ENCODE measurements around the gene MRPL17.
"Not testable (repeated sequence)": the region's sequence is repeated elsewhere in the genome, so short reads cannot be mapped to it uniquely, and the experiment has no call there.

Gene MRPL17

GRCh38 chr11:6682936-6683861 is at the start of gene MRPL17:
Gene MRPL17, minus strand, starts transcription at chr11:6683340. Its CDS starts 44 bp downstream, at chr11:6683296.
- DNase-seq, result peak; percentile 78

DNA sequence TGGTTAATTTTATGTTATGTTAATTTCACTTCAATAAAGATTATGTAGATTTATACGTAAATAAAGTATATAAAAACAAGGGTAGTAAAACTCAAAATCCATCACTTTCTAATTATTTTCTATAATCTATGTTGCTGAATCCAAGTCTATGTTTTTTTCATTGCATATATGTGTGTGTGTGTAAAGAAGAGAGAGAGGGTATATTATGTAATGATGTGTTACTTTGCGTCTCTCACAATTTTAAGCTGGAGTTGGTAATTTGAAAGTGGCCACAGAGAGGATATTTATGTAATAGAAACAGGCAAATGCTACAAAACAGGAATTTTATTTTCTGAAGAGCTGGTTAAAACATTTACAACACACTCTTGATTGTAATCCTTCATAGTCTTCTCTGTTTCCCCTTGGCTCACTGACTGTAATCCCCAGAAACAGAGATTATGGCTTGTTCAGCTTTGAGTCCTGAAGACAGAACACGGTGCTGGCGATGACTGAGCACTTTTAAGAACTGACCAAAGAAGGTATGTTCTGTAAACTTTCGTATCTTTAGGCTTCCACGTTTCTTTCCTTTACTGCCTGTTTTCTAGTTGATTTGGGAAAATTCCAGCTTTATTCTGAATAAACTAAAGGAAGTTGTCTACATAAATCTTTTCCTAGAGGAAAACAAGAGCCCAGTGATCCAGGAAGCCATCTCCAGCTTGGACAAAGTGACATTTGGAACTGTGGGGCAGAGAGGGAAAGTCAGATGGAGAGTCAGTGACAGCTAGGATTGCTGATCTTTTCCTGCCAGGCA is 45.0 kb upstream of the MRPL17 start:
- no peak for DNase-seq

DNA sequence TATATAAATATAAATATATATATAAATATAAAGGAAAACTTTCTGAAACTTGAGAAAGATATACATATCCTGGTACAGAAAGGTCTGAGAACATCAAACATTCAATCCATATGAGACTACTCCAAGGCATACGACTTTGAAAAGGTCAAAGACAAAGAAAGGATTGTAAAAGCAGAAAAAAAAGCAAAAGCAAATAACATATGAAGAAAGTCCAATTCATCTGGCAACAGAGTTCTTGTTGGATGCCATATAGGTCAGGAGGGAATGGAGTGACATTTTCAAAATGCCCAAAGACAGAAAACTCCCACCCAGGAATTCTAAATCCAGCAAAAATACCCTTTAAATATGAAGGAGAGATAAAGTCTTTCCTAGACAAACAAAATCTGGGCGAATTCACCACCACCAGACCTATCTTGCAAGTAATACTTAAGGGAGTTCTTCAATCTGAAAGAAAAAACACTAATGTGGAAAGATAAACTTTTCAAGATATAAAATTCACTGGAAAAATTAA is 42.3 kb upstream of the MRPL17 start:
- no peak for DNase-seq

DNA sequence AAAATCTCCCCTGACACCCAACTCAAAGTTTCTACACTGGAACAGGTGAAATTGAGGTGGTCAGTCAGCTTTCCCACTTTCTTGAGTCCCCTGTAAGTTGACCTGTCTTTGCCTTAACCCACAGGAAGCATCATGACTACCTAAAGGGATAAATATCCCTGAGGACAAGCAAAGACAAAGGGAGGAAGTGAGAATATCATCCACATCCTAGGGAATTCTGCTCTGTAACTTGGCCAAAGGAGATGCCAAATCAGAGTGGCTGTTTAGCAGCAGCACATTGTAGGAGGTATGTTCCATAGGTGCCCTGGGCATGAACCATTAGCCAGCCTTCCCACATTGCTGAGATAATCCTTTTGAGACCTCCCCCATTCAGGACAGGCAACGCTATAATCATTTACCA is 40.9 kb upstream of the MRPL17 start:
- no peak for DNase-seq

DNA sequence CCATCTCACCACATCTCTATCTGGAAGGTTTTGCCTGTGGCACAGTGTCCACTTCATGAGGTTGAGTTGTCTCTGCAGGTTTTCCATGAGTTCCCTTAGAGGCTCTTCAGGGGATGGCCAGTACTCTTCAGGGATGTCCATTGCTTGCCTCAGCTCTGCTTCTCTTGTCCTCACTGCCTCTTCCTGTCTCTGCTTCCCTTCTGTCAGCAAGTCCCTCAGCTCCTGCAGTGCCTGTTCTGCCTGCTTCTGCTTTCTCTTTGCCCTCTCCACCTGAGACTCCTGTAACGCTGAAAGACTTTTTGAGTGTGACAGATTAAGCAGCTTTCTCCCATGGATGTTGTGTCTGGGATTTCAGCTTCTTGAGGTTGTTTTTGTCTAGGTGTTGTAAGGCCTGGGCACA is 38.2 kb upstream of the MRPL17 start:
- no peak for DNase-seq

- DNase-seq, result no peak
Measured at GRCh38 chr11:6719576-6719975, 36.4 kb upstream of the MRPL17 start.

DNA sequence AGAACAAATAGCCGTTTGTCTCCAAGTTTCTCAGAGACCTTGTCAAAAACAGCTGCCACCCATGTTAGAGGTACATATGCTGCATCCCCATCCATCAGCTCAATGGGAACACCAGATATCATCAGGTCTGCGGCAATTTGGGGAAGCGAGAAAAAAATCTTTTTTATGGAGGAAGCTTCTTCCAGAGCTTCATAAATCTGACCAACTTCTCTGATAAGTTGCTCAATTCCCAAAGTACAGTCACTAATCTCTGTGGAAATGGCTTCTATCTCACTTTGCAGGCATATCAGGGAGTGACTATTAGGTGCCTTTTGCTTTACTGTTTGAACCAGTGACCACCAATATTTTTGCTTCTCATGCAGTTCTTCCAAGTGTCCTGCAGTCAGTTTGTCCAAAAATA is 34.3 kb upstream of the MRPL17 start:
- no peak for DNase-seq

DNA sequence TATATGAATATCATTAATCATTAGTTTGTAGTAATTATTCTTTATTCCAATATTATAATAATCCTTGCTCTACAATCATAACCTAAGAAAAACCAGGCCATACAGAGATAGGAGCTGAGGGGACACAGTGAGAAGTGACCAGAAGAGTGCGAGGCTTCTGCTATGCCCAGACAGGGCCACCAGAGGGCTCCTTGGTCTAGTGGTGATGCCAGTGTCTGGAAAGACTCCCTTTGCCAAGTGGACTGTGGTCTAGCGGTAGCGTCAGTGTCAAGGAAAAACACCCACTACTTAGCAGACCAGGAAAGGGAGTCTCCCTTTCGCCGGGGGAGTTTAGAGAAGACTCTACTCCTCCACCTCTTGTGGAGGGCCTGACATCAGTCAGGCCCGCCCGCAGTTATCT is 28.4 kb upstream of the MRPL17 start:
- DNase-seq, result not testable (repeated sequence)

DNA sequence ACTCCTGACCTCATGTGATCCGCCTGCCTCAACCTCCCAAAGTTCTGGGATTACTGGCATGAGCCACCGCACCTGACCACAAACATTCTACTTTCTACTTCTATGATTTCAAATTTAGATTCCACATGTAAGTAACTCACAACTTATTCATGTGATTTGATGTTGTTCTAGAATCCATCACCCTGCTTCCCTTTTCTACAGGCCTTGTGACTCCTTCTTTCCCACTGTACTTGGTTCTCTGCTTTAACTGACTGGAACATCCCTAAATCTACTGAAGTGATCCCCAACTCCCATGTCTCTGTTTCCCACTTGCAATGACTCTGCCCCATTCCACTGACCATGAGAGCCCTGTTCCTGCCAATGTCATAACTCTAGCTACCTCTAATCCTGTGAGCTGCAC is 25.7 kb upstream of the MRPL17 start:
- DNase-seq, result no peak

- no peak for DNase-seq
Measured at GRCh38 chr11:6705905-6706535, 22.9 kb upstream of the MRPL17 start.

DNA sequence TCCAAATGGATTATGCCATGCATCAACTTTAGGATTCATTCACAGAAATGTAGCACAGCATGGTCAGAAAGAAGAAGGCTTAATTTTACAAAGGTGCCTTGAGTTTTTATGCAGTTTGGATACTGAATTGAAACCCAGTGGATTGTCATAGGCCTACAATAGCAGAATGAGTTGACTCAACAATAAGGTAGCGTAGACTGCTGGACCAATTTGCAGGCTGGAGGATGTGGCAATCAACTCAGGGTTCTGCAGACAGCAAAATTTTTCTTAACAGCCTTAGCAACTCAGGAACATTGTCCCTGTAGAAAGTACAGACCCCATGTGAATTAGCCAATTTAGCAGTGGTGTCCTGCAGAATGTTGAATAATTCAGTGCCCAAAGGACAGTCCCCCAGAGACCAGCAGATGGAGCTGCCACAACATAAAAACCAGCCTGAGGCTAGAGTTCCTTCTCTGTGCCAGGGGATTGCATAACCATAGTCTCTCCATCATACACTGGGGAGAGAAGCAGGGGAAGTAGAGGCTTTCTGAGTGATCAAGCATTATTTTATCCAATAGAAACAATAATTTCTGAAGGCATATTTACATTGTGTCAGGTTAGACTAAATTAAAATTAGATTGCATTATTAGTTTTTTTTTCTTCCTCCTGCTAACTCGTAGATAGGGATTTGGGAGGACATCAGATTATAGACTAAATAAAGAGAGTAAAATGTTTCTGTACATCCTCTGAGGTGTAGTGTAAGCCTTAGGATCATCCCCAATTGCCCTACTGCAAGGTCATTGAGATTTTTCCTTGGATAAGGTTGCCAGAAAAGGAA is 20.3 kb upstream of the MRPL17 start:
- no peak for DNase-seq

GRCh38 chr11:6701955-6702354 is 18.8 kb upstream of the MRPL17 start:
- DNase-seq, result not testable (repeated sequence)

- no peak for DNase-seq
Measured at GRCh38 chr11:6695377-6695776, 12.2 kb upstream of the MRPL17 start.

GRCh38 chr11:6694229-6694535 is 11.0 kb upstream of the MRPL17 start:
- no peak for DNase-seq

- DNase-seq, result no peak
Measured at GRCh38 chr11:6693342-6694228, 10.4 kb upstream of the MRPL17 start.

DNA sequence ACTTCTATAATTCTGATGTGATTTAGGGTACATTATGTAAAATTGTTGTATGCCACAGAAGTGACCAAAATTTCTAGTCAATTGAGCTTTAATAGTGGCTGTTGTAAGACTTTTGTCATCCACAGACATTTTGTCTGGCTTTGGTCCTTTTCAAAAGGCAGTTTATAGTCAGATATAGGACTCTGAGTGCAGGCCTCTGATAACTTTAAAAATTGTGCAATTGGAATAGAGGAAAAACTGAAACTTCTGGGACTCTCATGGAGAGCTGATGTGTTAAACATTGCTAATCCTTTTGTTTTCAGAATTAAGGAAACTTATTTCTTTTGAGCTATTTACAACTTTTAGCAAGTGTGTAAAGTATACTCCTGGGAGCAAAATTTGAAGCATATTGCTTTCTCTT is 9.0 kb upstream of the MRPL17 start:
- no peak for DNase-seq

DNA sequence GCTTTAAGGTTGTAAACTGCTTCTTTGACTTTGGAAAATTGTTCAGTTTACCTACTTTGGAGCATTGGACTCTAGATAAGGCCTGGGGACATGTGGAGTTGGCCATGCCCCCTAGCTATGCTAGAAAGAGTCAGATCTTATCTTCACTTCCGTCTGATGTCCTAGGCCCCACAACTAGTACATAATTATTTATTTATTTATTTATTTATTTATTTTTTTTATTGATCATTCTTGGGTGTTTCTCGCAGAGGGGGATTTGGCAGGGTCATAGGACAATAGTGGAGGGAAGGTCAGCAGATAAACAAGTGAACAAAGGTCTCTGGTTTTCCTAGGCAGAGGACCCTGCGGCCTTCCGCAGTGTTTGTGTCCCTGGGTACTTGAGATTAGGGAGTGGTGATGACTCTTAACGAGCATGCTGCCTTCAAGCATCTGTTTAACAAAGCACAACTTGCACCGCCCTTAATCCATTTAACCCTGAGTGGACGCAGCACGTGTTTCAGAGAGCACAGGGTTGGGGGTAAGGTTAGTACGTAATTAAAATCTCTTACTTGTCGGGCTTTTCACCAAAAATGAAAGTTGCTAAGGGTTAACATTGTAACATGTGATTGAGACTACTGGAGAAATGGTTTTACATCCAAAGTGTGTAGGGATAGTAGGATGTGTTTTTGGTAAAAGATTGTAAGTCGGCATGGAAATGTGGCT is 7.4 kb upstream of the MRPL17 start:
- DNase-seq, result not testable (repeated sequence)

DNA sequence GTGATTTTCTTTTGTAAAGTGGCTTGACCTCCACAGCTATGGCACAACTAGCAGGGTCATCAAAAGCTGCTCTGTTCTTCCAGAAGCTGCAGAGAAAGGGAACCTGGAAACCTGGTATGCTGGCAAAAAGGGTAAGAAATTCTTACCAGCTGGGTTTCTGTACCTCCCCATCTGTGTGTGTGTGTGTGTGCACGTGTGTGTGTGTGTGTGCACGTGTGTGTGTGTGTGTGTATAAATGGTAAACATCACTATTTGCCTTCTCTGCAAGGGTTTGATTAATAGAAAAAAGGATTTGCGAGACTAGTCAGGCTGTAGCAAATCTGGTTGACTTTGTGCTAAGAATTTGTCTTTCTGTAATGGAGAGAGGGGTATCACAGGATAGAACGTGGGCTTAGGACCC is 4.7 kb upstream of the MRPL17 start:
- no peak for DNase-seq

- DNase-seq, result no peak
Measured at GRCh38 chr11:6686006-6686405, 2.9 kb upstream of the MRPL17 start.

- not testable (repeated sequence) for DNase-seq
Measured at GRCh38 chr11:6684068-6684467, 928 bp upstream of the MRPL17 start.

- no peak for DNase-seq
Measured at GRCh38 chr11:6682591-6682935, 577 bp downstream of the MRPL17 start.
